DMS114 treated with DMSO at 0.1 percent for 48 hours (cell line): ENCODE results near the gene DOK5.

Experiments used
- DNase-seq: peaks from one replicate; lab custom pipeline; 2025; ENCODE audit not compliant: unreplicated experiment; lab: John Stamatoyannopoulos, UW

Gene DOK5

GRCh38 chr20:54555150-54555549 is 79.8 kb downstream of the DOK5 start:
- no peak for DNase-seq

GRCh38 chr20:54556406-54556805 is 81.0 kb downstream of the DOK5 start:
- DNase-seq, result no peak

GRCh38 chr20:54557806-54558590 is 82.6 kb downstream of the DOK5 start:
- DNase-seq, result no peak

- no peak for DNase-seq
Observed at GRCh38 chr20:54559890-54560289, 84.5 kb downstream of the DOK5 start.

DNA sequence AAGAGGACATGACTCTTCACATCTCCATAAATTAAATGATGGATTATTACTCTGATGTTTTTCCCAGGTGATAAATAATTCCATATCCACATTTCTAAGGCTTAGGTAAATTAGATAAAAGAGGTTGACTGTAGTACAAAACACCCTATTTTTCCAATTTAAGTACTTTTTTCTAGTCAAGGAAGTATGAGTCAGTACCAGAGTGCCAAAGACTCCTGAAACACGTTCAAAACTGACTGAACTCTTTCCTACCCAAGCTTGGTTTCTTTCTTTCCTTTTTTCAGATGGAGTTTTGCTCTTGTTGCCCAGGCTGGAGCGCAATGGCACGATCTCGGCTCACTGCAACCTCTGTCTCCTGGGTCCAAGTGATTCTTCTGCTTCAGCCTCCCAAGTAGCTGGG is 85.0 kb downstream of the DOK5 start:
- DNase-seq, result no peak

GRCh38 chr20:54565255-54565654 is 89.9 kb downstream of the DOK5 start:
- DNase-seq, result no peak

- no peak for DNase-seq
Observed at GRCh38 chr20:54566031-54566688, 90.8 kb downstream of the DOK5 start.

- DNase-seq, result no peak
Observed at GRCh38 chr20:54570561-54570960, 95.2 kb downstream of the DOK5 start.

GRCh38 chr20:54572665-54573435 is 97.5 kb downstream of the DOK5 start:
- no peak for DNase-seq

GRCh38 chr20:54573838-54574237 is 98.4 kb downstream of the DOK5 start:
- DNase-seq, result no peak

- DNase-seq, result no peak
Observed at GRCh38 chr20:54576518-54576917, 101.1 kb downstream of the DOK5 start.

DNA sequence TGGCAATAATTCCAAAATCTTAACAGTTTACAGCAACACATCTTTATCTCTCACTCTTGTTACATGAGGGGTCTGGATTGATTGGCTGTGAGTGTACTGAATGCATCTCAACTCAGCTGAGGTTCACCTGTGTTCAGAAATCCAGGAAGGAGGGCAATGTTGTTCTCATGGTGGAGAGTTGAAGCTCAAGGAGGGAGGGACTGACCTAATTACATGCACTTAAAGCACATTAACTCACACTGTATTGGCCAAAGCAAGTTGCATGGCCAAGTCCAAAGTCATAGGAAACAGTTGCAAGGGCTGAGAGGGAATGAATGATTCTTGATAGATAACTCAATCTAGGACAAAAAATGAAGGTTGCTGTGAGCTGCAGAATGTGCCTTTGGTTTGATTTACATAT is 102.2 kb downstream of the DOK5 start:
- no peak for DNase-seq

GRCh38 chr20:54585217-54585616 is 109.8 kb downstream of the DOK5 start:
- no peak for DNase-seq

GRCh38 chr20:54587408-54587807 is 112.0 kb downstream of the DOK5 start:
- DNase-seq, result no peak

DNA sequence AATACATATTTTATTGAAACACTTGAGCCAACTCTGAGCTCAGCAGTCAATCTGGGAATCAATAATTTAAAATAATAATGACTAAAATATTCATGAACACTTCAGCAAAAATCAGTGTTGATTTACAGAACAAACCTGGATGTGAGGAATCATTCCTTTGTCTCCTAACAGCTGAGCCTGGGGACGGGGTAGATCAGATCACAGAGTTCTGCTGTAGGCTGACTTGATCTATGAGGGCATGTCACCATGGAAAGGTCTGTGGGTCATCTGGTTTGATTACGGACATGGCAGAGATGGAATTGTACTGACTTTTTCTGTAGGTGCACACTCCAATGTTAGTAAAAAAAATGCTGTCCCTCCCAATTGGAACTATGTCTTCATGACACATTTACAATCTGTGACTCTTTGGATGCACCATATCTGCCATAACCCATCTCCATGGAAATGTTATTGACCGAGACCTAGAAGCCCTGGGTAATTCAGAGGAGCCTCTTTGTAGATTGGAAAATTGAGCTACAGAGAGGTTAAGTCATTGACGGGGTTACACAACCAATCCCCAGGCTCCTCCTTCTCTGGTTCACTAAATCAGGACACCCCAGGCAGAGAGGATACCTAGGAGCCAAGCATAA is 114.1 kb downstream of the DOK5 start:
- DNase-seq, result no peak

GRCh38 chr20:54590856-54591255 is 115.5 kb downstream of the DOK5 start:
- no peak for DNase-seq

DNA sequence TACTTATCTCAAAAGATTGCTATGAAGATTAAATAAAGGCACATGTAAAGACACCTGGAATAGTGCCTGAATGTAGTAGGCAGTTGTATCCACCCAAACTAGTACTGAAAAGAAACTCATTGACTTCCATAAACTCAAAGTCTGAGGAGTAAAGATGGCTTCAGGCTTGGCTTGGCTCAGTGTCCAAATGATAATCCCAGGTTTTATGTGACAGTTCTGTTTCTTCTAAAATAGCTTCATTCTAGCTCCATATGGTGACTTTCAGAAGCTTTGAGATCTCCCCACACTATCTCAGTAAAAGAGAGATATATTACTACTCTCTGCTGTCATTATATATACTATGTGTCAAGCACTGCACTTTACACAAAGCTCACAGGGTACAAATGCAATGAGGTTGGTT is 121.3 kb downstream of the DOK5 start:
- DNase-seq, result no peak

DNA sequence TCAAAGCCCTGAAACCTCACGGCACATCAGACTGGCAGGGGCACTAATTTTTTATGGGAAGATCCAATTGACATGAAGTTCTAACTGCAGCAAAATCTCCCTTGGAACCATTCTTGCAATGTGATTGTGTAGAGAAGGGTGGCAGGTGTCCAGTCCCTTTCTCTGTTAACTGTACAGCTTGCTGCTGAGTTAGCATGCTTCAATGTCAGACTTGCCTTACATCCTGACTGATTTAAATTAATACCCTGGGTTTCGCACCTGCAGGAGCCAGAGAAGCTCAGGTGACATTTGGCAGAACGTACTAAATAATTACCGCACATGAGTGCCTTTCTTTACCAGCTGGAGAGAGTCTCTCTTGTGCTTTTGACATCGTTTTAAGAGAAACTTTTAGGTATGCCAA is 123.0 kb downstream of the DOK5 start:
- no peak for DNase-seq

DNA sequence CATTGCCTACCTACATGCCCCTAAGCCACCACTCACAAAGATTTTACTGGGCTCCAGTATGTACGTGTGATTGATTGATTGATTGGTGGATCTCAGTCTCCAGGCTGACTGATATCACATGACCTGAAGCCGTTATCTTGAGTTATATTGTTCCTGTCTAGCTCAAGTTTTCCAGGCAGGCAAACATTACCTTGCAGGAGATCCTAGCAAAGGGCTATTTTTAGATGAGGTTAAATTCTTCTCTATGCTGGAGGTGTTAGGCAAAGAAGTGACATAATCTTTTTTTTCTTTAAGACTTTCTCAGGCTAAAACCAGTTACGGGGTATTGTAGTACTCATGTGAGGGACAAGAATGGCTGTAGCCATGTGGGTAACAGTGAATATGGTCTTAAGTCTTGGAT is 125.2 kb downstream of the DOK5 start:
- DNase-seq, result no peak

DNA sequence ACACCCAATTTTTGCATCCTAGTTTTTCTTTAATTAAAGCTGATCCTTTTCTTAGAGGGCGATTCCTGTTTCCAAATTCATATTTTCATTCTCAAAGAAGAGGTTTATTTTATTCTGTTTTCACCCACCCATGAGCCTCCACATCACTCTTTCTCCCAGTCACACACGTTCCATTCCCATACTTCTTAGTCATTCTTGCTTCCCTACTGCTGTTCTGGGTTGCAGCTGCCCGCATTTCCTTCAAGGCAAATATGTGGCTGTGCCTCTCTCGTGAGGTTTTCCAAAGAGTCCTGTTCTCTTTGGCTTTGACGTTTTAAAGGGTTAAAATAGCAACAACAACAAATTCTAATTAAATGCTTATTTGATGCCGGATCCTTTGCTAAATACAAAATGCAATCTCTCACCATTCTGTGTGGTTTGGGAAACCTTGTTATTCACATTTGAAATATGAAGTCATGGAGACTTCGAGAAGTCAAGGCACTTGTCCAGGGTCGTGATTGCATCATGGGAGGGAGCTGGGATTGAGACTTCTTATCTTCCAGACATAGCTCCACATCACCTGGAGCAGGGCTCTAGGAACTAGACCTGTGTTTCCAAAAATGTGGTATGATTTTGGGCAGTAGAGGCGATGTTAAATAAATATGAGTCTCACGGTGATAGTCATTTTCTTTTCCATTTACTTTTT is 126.6 kb downstream of the DOK5 start:
- no peak for DNase-seq

DNA sequence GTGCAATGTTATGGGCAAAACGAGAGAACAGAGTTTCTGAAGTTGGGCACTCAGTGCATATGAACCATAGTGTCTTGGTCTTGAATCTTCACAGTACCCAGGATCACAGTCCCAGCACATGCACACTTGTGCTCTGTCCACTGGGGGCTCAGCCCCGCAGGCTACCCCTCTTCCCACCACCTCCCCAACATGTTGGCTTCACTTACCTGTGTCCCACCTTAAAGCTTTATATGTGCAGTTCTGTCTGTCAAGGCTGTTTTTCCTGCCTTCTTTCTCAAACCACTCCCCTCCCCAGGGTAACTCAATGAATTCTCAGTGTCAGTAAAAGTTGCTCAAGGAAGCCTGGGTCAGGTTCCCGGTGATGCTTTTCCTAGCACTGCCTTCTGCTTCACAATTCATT is 129.9 kb downstream of the DOK5 start:
- DNase-seq, result no peak
